GM12878 (cell line): Measurements from ENCODE around the gene KIDINS220. TPM values are rescaled to one million over a fixed set of nuclear protein-coding genes. Genes with fewer than 3 reads are reported as not detected.

ENCODE experiments used
- ATAC-seq: fragments of 200-7000 bp; cut with Tn5 transposase; 3 replicates; pipeline ENCODE4 v1.9.1; 2020; ENCODE audit warnings: mild to moderate bottlenecking, moderate library complexity
- BruUV-seq: library from RNA; stranded (reverse); fragments of 400-500 nt; replicated peaks from 2 replicates; lab custom pipeline; 2021; lab: Mats Ljungman, UMichigan
- CTCF ChIA-PET: fragments of 300-600 bp; sonication (Branson Sonifier 250); formaldehyde crosslinking; extraction: SDS; loops from one replicate; lab custom pipeline; 2021; ENCODE audit warnings: inconsistent platforms; lab: Yijun Ruan, JAX
- POLR2A ChIA-PET: fragments of 350-600 bp; formaldehyde crosslinking; extraction: SDS; loops from one replicate; lab custom pipeline; 2021; ENCODE audit warnings: inconsistent platforms; lab: Charles Lee
- RAD21 ChIA-PET: fragments of 300-600 bp; sonication (Branson Sonifier 250); formaldehyde crosslinking; loops from one replicate; lab custom pipeline; 2023; ENCODE audit warnings: antibody characterized with exemption; ENCODE audit not compliant: unreplicated experiment; lab: Charles Lee
- SMC1A ChIA-PET: fragments of 300-600 bp; sonication (Branson Sonifier 250); formaldehyde crosslinking; loops from one replicate; lab custom pipeline; 2023; ENCODE audit not compliant: unreplicated experiment, uncharacterized antibody; lab: Charles Lee
- DNase-seq: peaks from one replicate; pipeline ENCODE4 v3.0.0-alpha.2; 2011; ENCODE audit warnings: low read depth, low spot score
- FAIRE-seq: peaks from 3 replicates; lab custom pipeline; 2011; peaks lifted over from hg19 to GRCh38; lab: Jason Lieb, UNC
- H2AFZ ChIP-seq: 2 replicates; pipeline ENCODE4 v1.6.0; 2011; ENCODE audit warnings: low read depth, low read length, control low read depth; ENCODE audit not compliant: control insufficient read depth
- H3K27ac ChIP-seq: 2 replicates; pipeline ENCODE4 v1.5.1; 2011; ENCODE audit warnings: control low read depth; ENCODE audit not compliant: control insufficient read depth, insufficient read depth
- H3K27me3 ChIP-seq, 2 experiments: replicated peaks in 1 of 2; 2 replicates each; pipeline versions ENCODE4 v1.6.0 to v1.6.1; 2011; ENCODE audit warnings: low read length in 1 of 2; ENCODE audit not compliant: control insufficient read depth in 2 of 2, insufficient read depth in 2 of 2
- H3K36me3 ChIP-seq, 2 experiments: 2 replicates each; pipeline ENCODE4 v1.5.1; 2011; ENCODE audit warnings: low read length in 1 of 2; ENCODE audit not compliant: control insufficient read depth in 2 of 2, insufficient read depth in 2 of 2
- H3K4me1 ChIP-seq: 2 replicates; pipeline ENCODE4 v1.6.1; 2011; ENCODE audit warnings: mild to moderate bottlenecking, low read length, moderate library complexity, mixed read lengths; ENCODE audit not compliant: control insufficient read depth, insufficient read depth
- H3K4me2 ChIP-seq: 2 replicates; pipeline ENCODE4 v1.6.0; 2011; ENCODE audit warnings: control low read depth; ENCODE audit not compliant: control insufficient read depth, insufficient read depth
- H3K4me3 ChIP-seq: fragments of 200-600 bp; sonication (generic); 2 replicates; pipeline ENCODE4 v1.5.1; 2016
- H3K79me2 ChIP-seq: 2 replicates; pipeline ENCODE4 v1.6.0; 2011; ENCODE audit warnings: low read length; ENCODE audit not compliant: control insufficient read depth, insufficient read depth
- H3K9ac ChIP-seq: 2 replicates; pipeline ENCODE4 v1.8.0; 2011; ENCODE audit warnings: low read length, control low read depth, mixed read lengths; ENCODE audit not compliant: control insufficient read depth, insufficient read depth
- H3K9me3 ChIP-seq: replicated peaks from 3 replicates; pipeline ENCODE4 v1.5.1; 2011; ENCODE audit warnings: mild to moderate bottlenecking, low read length; ENCODE audit not compliant: control insufficient read depth, insufficient read depth
- H4K20me1 ChIP-seq: 2 replicates; pipeline ENCODE4 v1.6.0; 2011; ENCODE audit not compliant: control insufficient read depth, insufficient read depth
- ATF7 ChIP-seq: fragments of 450-650 bp; IDR thresholded peaks from 2 replicates; pipeline ENCODE4 v1.6.1; 2016; ENCODE audit warnings: low read depth, mild to moderate bottlenecking
- CBX3 ChIP-seq: fragments of 200-600 bp; sonication (generic); IDR thresholded peaks from 2 replicates; pipeline ENCODE4 v1.6.1; 2016; ENCODE audit warnings: low read depth, borderline replicate concordance
- CREB1 ChIP-seq: IDR thresholded peaks from 2 replicates; pipeline ENCODE4 v1.6.1; 2012; ENCODE audit warnings: low read depth, mild to moderate bottlenecking, inconsistent platforms
- CREM ChIP-seq: IDR thresholded peaks from 2 replicates; pipeline ENCODE4 v1.6.1; 2014; ENCODE audit warnings: antibody characterized with exemption, low read depth
- FOS ChIP-seq: IDR thresholded peaks from 3 replicates; pipeline ENCODE4 v1.6.1; 2011; ENCODE audit warnings: borderline replicate concordance; ENCODE audit not compliant: insufficient read length; ENCODE audit errors: extremely low read depth
- IKZF1 ChIP-seq: fragments of 450-650 bp; conservative IDR thresholded peaks from 2 replicates; pipeline ENCODE4 v1.6.1; 2017; ENCODE audit warnings: antibody characterized with exemption, mild to moderate bottlenecking
- IRF4 ChIP-seq: IDR thresholded peaks from 2 replicates; pipeline ENCODE4 v1.6.1; 2011; ENCODE audit warnings: low read depth, low read length
- JUNB ChIP-seq: IDR thresholded peaks from 2 replicates; pipeline ENCODE4 v1.6.1; 2016; ENCODE audit warnings: antibody characterized with exemption, mild to moderate bottlenecking
- KLF5 ChIP-seq: fragments of 450-650 bp; IDR thresholded peaks from 2 replicates; pipeline ENCODE4 v1.6.1; 2014; ENCODE audit warnings: mild to moderate bottlenecking; ENCODE audit not compliant: partially characterized antibody
- NFIC ChIP-seq: IDR thresholded peaks from 2 replicates; pipeline ENCODE4 v1.6.1; 2012; ENCODE audit warnings: low read depth, mild to moderate bottlenecking, inconsistent platforms, low read length, moderate library complexity
- POLR2A ChIP-seq: IDR thresholded peaks from 2 replicates; pipeline ENCODE4 v1.6.1; 2011; ENCODE audit warnings: low read depth, mild to moderate bottlenecking, low read length
- RAD21 ChIP-seq: IDR thresholded peaks from 2 replicates; pipeline ENCODE4 v1.6.1; 2011; ENCODE audit warnings: mild to moderate bottlenecking, low read depth, low read length, moderate library complexity; ENCODE audit not compliant: insufficient read depth
- SMAD1 ChIP-seq: fragments of 450-650 bp; IDR thresholded peaks from 2 replicates; pipeline ENCODE4 v1.6.1; 2018; ENCODE audit warnings: mild to moderate bottlenecking, low read depth; ENCODE audit not compliant: partially characterized antibody
- SUPT20H ChIP-seq: IDR thresholded peaks from 2 replicates; pipeline ENCODE4 v1.6.1; 2011; ENCODE audit warnings: low read depth, mild to moderate bottlenecking, low read length, moderate library complexity, borderline replicate concordance; ENCODE audit not compliant: control insufficient read depth
- ZNF384 ChIP-seq: IDR thresholded peaks from 2 replicates; pipeline ENCODE4 v1.6.1; 2012; ENCODE audit warnings: low read depth, mild to moderate bottlenecking, low read length, improper control_type of control experiment, borderline replicate concordance
- WGBS: methylation state at CpG from one replicate; pipeline ENCODE4 v1.1.6; 2016; ENCODE audit warnings: low lambda C conversion rate; ENCODE audit not compliant: insufficient replicate concordance, insufficient coverage; ENCODE audit errors: missing lambda C conversion rate; 5-methylcytosine and 5-hydroxymethylcytosine counted together
- in situ Hi-C: fragments of 300-500 bp; cut with MboI; formaldehyde crosslinking; loops from 9 replicates; pipeline ENCODE4 v1.14.3; 2018; ENCODE audit warnings: mixed read lengths
- intact Hi-C: fragments of 100-400 bp; cut with micrococcal nuclease; formaldehyde crosslinking; loops from one replicate; pipeline ENCODE4 v1.14.2; 2022; ENCODE audit not compliant: unreplicated experiment
- polyA plus RNA-seq, 11 experiments: library from polyadenylated mRNA; depleted of rRNA in 4 of 11; unstranded in 6 of 11; stranded (reverse) in 5 of 11; fragments of >200 nt; fragmentation: Nextera tagmentation in 4 of 11; fragmentation: Illumina TruSeq in 1 of 11; extraction: Ambion mirVana in 4 of 11; extraction: Trizol in 1 of 11; gene quantifications; 1 replicate in 1 of 11; 2 replicates in 10 of 11; pipeline versions ENCODE4 v1.2.1 to v1.2.3, GENCODE V29; 2011 to 2016; ENCODE audit warnings: inconsistent platforms in 2 of 11, missing spikeins in 2 of 11, low read depth in 1 of 11
- total RNA-seq, 4 experiments: library from RNA; depleted of rRNA in 3 of 4; stranded (reverse); fragments of >200 nt in 3 of 4; fragmentation: Illumina TruSeq in 1 of 4; extraction: Trizol in 1 of 4; gene quantifications; 2 replicates each; pipeline versions ENCODE4 v1.2.1 to v1.2.3, GENCODE V29; 2013 to 2021
- TF ChIP-seq, protein P1 (sequence below): IDR thresholded peaks from 2 replicates; pipeline ENCODE4 v1.6.1; 2012; ENCODE audit warnings: low read depth, low read length, improper control_type of control experiment
- TF ChIP-seq, protein P2 (sequence below): fragments of 450-650 bp; formaldehyde crosslinking; IDR thresholded peaks from 2 replicates; pipeline ENCODE4 v1.5.0; 2022; ENCODE audit warnings: mild to moderate bottlenecking, missing genetic modification characterization
- TF ChIP-seq, protein P3 (sequence below): fragments of 450-650 bp; IDR thresholded peaks from 2 replicates; pipeline ENCODE4 v1.6.1; 2017; ENCODE audit warnings: mild to moderate bottlenecking, moderate library complexity

The KIDINS220 gene
- total and polyA plus RNA-seq, 10 of the 15 experiments (the other 5 are each of a cell fraction or from before 2014, with no cell fraction given): 6.0 to 31.2 (median 16.0) TPM

DNA sequence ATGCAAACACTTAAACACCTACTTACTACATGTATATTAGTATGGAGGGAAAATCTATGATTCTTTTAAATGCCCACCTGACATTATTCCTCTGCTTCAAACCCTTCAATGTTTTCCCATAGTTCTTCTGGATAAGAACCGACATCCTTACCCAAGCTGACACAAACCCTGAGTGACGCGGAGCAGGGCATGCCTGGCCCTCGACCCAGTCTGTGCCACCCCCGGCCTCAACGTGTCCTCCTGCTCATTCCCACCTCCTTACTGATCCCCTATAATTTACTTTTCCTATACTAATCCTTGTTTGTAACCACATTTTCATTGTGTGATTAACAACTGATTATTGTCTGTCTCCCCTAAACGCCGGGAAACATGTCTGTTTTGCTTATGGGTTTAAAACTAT is 17.5 kb downstream of the KIDINS220 start:
- no peaks in the 10 kb centered on the region for H3K79me2 ChIP-seq
- intact Hi-C loops (no loop called here), in situ Hi-C loops (no loop called here)
- no peaks in the 10 kb centered on the region for H3K9me3 ChIP-seq
- H3K4me2 ChIP-seq: no peak overlapping the region
- no peaks in the 10 kb centered on the region for H3K27me3 ChIP-seq
- H3K4me1 ChIP-seq: no peaks in the 10 kb centered on the region
- H3K36me3 ChIP-seq: peaks cover 0 to 6% of the 10 kb centered on the region in 2 experiments; a peak in 1 of 4 replicates
- no TSS peak for BruUV-seq
- WGBS: 98% methylated on average over 8 of the region's 8 CpGs
- POLR2A ChIA-PET: no interaction called here
- DNase-seq (no peak), FAIRE-seq (no peak), ATAC-seq (no peak)
- no peak overlapping the region for H2AFZ ChIP-seq
- H3K9ac ChIP-seq: no peak overlapping the region
- SMC1A ChIA-PET: no interaction called here
- CTCF ChIA-PET: no interaction called here
- H4K20me1 ChIP-seq: no peaks in the 10 kb centered on the region
- no peak overlapping the region for H3K27ac ChIP-seq
- RAD21 ChIA-PET: no interaction called here
- no peak overlapping the region for H3K4me3 ChIP-seq
- TF ChIP-seq, protein P1, sequence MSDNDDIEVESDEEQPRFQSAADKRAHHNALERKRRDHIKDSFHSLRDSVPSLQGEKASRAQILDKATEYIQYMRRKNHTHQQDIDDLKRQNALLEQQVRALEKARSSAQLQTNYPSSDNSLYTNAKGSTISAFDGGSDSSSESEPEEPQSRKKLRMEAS: no peak
- TF ChIP-seq IRF4: no peak
- no peak for TF ChIP-seq POLR2A
- no peak for TF ChIP-seq CBX3
- TF ChIP-seq CREB1: no peak
- no peak for TF ChIP-seq SUPT20H
- no peak for TF ChIP-seq FOS
- no peak for TF ChIP-seq CREM
- TF ChIP-seq, protein P2, sequence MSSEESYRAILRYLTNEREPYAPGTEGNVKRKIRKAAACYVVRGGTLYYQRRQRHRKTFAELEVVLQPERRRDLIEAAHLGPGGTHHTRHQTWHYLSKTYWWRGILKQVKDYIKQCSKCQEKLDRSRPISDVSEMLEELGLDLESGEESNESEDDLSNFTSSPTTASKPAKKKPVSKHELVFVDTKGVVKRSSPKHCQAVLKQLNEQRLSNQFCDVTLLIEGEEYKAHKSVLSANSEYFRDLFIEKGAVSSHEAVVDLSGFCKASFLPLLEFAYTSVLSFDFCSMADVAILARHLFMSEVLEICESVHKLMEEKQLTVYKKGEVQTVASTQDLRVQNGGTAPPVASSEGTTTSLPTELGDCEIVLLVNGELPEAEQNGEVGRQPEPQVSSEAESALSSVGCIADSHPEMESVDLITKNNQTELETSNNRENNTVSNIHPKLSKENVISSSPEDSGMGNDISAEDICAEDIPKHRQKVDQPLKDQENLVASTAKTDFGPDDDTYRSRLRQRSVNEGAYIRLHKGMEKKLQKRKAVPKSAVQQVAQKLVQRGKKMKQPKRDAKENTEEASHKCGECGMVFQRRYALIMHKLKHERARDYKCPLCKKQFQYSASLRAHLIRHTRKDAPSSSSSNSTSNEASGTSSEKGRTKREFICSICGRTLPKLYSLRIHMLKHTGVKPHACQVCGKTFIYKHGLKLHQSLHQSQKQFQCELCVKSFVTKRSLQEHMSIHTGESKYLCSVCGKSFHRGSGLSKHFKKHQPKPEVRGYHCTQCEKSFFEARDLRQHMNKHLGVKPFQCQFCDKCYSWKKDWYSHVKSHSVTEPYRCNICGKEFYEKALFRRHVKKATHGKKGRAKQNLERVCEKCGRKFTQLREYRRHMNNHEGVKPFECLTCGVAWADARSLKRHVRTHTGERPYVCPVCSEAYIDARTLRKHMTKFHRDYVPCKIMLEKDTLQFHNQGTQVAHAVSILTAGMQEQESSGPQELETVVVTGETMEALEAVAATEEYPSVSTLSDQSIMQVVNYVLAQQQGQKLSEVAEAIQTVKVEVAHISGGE (CRISPR knock-in tag): no peak
- no peak for TF ChIP-seq RAD21
- TF ChIP-seq IKZF1: no peak
- TF ChIP-seq JUNB: no peak
- TF ChIP-seq NFIC: no peak
- no peak for TF ChIP-seq SMAD1
- TF ChIP-seq ZNF384: no peak
- TF ChIP-seq, protein P3, sequence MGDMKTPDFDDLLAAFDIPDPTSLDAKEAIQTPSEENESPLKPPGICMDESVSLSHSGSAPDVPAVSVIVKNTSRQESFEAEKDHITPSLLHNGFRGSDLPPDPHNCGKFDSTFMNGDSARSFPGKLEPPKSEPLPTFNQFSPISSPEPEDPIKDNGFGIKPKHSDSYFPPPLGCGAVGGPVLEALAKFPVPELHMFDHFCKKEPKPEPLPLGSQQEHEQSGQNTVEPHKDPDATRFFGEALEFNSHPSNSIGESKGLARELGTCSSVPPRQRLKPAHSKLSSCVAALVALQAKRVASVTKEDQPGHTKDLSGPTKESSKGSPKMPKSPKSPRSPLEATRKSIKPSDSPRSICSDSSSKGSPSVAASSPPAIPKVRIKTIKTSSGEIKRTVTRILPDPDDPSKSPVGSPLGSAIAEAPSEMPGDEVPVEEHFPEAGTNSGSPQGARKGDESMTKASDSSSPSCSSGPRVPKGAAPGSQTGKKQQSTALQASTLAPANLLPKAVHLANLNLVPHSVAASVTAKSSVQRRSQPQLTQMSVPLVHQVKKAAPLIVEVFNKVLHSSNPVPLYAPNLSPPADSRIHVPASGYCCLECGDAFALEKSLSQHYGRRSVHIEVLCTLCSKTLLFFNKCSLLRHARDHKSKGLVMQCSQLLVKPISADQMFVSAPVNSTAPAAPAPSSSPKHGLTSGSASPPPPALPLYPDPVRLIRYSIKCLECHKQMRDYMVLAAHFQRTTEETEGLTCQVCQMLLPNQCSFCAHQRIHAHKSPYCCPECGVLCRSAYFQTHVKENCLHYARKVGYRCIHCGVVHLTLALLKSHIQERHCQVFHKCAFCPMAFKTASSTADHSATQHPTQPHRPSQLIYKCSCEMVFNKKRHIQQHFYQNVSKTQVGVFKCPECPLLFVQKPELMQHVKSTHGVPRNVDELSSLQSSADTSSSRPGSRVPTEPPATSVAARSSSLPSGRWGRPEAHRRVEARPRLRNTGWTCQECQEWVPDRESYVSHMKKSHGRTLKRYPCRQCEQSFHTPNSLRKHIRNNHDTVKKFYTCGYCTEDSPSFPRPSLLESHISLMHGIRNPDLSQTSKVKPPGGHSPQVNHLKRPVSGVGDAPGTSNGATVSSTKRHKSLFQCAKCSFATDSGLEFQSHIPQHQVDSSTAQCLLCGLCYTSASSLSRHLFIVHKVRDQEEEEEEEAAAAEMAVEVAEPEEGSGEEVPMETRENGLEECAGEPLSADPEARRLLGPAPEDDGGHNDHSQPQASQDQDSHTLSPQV: no peak
- no peak for TF ChIP-seq ATF7
- TF ChIP-seq KLF5: no peak
